GM23248 (cell line): ENCODE measurements around the gene FOXD4L1. TPM values are rescaled to one million over a fixed set of nuclear protein-coding genes. Genes with fewer than 3 reads are reported as not detected.
"Not testable (repeated sequence)": the region's sequence is repeated elsewhere in the genome, so short reads cannot be mapped to it uniquely, and the experiment has no call there.

Experiments used
- DNase-seq: peaks from one replicate; pipeline ENCODE4 v3.0.0-alpha.2; 2015
- H2AFZ ChIP-seq: fragments of 200-600 bp; sonication (generic); 2 replicates; pipeline ENCODE4 v1.6.1; 2016; ENCODE audit warnings: antibody characterized with exemption
- H3F3A ChIP-seq: fragments of 200-600 bp; sonication (generic); 2 replicates; pipeline ENCODE4 v1.6.1; 2016; ENCODE audit warnings: mild to moderate bottlenecking, antibody characterized with exemption, mixed run types; ENCODE audit not compliant: insufficient read depth
- H3K27ac ChIP-seq: fragments of 200-600 bp; sonication (generic); 2 replicates; pipeline ENCODE4 v1.5.1; 2016; ENCODE audit warnings: mild to moderate bottlenecking
- H3K27me3 ChIP-seq: fragments of 200-600 bp; sonication (generic); replicated peaks from 2 replicates; pipeline ENCODE4 v1.6.1; 2016; ENCODE audit warnings: mild to moderate bottlenecking; ENCODE audit not compliant: insufficient read depth
- H3K36me3 ChIP-seq: fragments of 200-600 bp; sonication (generic); 2 replicates; pipeline ENCODE4 v1.6.1; 2016; ENCODE audit warnings: low read depth, mild to moderate bottlenecking
- H3K4me1 ChIP-seq: fragments of 200-600 bp; sonication (generic); 2 replicates; pipeline ENCODE4 v1.6.1; 2016; ENCODE audit warnings: mild to moderate bottlenecking; ENCODE audit not compliant: insufficient read depth
- H3K4me2 ChIP-seq: fragments of 200-600 bp; sonication (generic); one replicate; pipeline ENCODE4 v1.6.1; 2016; ENCODE audit warnings: mild to moderate bottlenecking; ENCODE audit not compliant: unreplicated experiment
- H3K4me3 ChIP-seq: fragments of 200-600 bp; sonication (generic); 2 replicates; pipeline ENCODE4 v1.5.1; 2016; ENCODE audit warnings: mild to moderate bottlenecking
- H3K79me2 ChIP-seq: fragments of 200-600 bp; sonication (generic); 2 replicates; pipeline ENCODE4 v1.6.1; 2016; ENCODE audit warnings: mild to moderate bottlenecking; ENCODE audit not compliant: insufficient read depth
- H3K9ac ChIP-seq: fragments of 200-600 bp; sonication (generic); 2 replicates; pipeline ENCODE4 v1.6.1; 2016; ENCODE audit warnings: mild to moderate bottlenecking
- H3K9me2 ChIP-seq: fragments of 200-600 bp; sonication (generic); 2 replicates; pipeline ENCODE4 v1.6.1; 2016; ENCODE audit warnings: mixed run types, mild to moderate bottlenecking, moderate library complexity; ENCODE audit not compliant: insufficient read depth
- H3K9me3 ChIP-seq: fragments of 200-600 bp; sonication (generic); one replicate; pipeline ENCODE4 v1.6.1; 2017; ENCODE audit warnings: low read depth
- H4K20me1 ChIP-seq: fragments of 200-600 bp; sonication (generic); 2 replicates; pipeline ENCODE4 v1.6.0; 2016; ENCODE audit not compliant: insufficient read depth
- WGBS, 2 experiments: methylation state at CpG; one replicate each; pipeline ENCODE4 v1.1.6; 2015 to 2017; ENCODE audit warnings: low lambda C conversion rate in 2 of 2, low coverage in 1 of 2; ENCODE audit errors: missing lambda C conversion rate in 2 of 2; 5-methylcytosine and 5-hydroxymethylcytosine counted together
- in situ Hi-C: fragments of 300-500 bp; cut with MboI; formaldehyde crosslinking; loops from 2 replicates; pipeline ENCODE4 v1.15.0; 2020
- polyA plus RNA-seq: library from polyadenylated mRNA; unstranded; fragments of >200 nt; fragmentation: Nextera tagmentation; extraction: Ambion mirVana; gene quantifications from 2 replicates; pipeline ENCODE4 v1.2.1, GENCODE V29; 2016
- total RNA-seq: library from RNA; depleted of rRNA; stranded (reverse); fragments of >200 nt; shearing (Covaris generic); gene quantifications from 2 replicates; pipeline ENCODE4 v1.2.3, GENCODE V29; 2014; rRNA removed

The FOXD4L1 gene
- total and polyA plus RNA-seq, 2 experiments from 2014 or later = not detected

DNA sequence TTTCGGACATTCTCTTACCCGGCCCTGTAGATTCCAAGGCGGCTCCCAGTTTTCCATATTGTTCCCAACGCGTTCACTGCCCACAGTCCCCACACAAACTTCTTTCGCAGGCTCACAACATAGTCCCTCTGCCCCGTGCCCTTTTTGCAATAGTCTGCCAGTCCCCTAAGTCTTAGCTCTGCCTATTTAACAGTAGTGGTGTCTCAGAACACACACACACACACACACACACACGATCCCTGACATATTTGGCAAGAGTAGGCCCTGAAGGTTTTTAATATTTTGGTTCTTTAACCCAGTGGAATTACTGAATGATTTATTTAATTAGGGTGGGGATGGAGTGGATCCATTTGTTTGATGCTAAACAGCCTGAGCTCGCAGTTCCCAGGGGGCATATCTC is 44.1 kb downstream of the FOXD4L1 start:
- H3K27me3 ChIP-seq, H3K27ac ChIP-seq, H3K79me2 ChIP-seq, H3F3A ChIP-seq, H3K9me2 ChIP-seq, H3K4me2 ChIP-seq, H4K20me1 ChIP-seq, H3K9ac ChIP-seq, H3K9me3 ChIP-seq, DNase-seq, H3K36me3 ChIP-seq, in situ Hi-C loops, H3K4me1 ChIP-seq: not testable (repeated sequence)
- WGBS, 2 experiments = 9 to 24% methylated on average over 4 to 6 of the region's 9 CpGs
- Histone ChIP-seq H3K4me3 (peak overlapping the region; percentile 71; the same call in 1 of the 2 replicates), H2AFZ (peak overlapping the region; percentile 89)

Other genes starting within 250 kb of the FOXD4L1 start
- 2.1 and 5.8 TPM in 2 replicates for gene PAX8, start 219.7 kb upstream of the FOXD4L1 start, total RNA-seq
- 13.1 and 20.4 TPM in 2 replicates for gene PAX8, start 219.7 kb upstream of the FOXD4L1 start, polyA plus RNA-seq
- 22.1 and 37.8 TPM in 2 replicates for gene ZNG1B, start 61.0 kb upstream of the FOXD4L1 start, total RNA-seq
- 69.2 and 73.5 TPM in 2 replicates for gene ZNG1B, start 61.0 kb upstream of the FOXD4L1 start, polyA plus RNA-seq
- gene RABL2A, start 128.6 kb downstream of the FOXD4L1 start, total RNA-seq = 4.3 and 5.4 TPM in 2 replicates
- 6.5 and 9.7 TPM in 2 replicates for gene RABL2A, start 128.6 kb downstream of the FOXD4L1 start, polyA plus RNA-seq